Thyroid gland (tissue), 4 donors: ENCODE data around the gene APBB2.

ENCODE experiments used
- CTCF ChIP-seq, 6 experiments: fragments of 200-600 bp in 3 of 6; fragments of 450-650 bp in 3 of 6; sonication (generic) in 3 of 6; IDR thresholded peaks; one replicate each; pipeline ENCODE4 v1.5.1; 2016 to 2019; ENCODE audit warnings: antibody characterized with exemption in 6 of 6, mild to moderate bottlenecking in 2 of 6, inconsistent platforms in 1 of 6, moderate library complexity in 1 of 6
- POLR2A ChIP-seq, 2 donors: fragments of 450-650 bp; IDR thresholded peaks; one replicate each; pipeline ENCODE4 v1.6.1; 2017; ENCODE audit warnings: antibody characterized with exemption in 2 of 2, mild to moderate bottlenecking in 2 of 2, moderate library complexity in 1 of 2

- TF ChIP-seq CTCF (IDR thresholded peaks at IDR 0.05) (no peak), POLR2A (IDR thresholded peaks at IDR 0.05) (no peak)
These were observed 367.8 kb downstream of the APBB2 start for GRCh38 chr4:40846532-40846931.
